Stimulated activated CD8-positive, alpha-beta memory T cell treated with anti-CD3 and anti-CD28 coated beads, Interleukin-12 subunit alpha, Interleukin-12 subunit beta, amount 100 ng/mL, for 24 hours (primary cell): ENCODE measurements around the gene MSTO1.
"Not testable (repeated sequence)": the region's sequence is repeated elsewhere in the genome, so short reads cannot be mapped to it uniquely, and the experiment has no call there.

ENCODE experiments used
- DNase-seq: peaks from one replicate; pipeline ENCODE4 v3.0.0-alpha.2; 2020; ENCODE audit errors: extremely low read depth

MSTO1 gene

DNA sequence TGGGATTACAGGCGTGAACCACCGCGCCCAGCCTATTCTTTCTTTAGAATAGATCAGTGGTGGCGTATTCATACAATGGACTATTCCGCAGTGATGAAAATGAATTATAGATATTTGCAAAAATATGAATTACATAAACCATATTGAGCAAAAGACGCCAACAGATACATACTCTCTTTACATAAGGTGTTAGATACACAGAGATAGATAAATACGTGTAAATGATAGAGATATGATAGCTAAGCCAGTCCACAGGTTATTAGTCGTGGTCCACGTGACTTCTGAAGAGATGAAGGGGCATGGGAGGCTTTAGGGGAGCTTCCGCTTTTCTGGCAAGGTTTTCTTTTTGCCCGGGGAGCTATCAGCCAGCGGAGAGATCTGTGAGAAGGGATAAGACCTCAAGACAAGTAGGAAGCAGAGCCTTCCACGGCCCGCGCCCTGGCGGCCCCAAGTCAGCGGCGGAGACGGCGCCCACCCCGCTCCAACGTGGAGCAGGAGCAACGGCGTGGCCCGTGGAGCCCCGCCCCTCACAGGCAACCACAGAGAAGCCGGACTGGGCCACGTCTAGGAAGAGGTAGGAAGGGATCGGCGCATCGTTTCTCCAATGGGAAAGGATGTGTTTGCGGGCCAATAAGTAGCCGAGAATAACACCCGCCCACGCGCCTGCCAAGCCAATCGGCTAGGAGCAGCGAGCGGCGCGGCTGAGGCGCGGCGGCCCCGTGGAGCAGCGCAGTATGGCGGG lies at the start of gene MSTO1:
MSTO1 (plus strand) TSS at position 704 of the 742 bp plus-strand sequence; CDS start at position 735, 31 bp downstream.
- peak; percentile 99 for DNase-seq

DNA sequence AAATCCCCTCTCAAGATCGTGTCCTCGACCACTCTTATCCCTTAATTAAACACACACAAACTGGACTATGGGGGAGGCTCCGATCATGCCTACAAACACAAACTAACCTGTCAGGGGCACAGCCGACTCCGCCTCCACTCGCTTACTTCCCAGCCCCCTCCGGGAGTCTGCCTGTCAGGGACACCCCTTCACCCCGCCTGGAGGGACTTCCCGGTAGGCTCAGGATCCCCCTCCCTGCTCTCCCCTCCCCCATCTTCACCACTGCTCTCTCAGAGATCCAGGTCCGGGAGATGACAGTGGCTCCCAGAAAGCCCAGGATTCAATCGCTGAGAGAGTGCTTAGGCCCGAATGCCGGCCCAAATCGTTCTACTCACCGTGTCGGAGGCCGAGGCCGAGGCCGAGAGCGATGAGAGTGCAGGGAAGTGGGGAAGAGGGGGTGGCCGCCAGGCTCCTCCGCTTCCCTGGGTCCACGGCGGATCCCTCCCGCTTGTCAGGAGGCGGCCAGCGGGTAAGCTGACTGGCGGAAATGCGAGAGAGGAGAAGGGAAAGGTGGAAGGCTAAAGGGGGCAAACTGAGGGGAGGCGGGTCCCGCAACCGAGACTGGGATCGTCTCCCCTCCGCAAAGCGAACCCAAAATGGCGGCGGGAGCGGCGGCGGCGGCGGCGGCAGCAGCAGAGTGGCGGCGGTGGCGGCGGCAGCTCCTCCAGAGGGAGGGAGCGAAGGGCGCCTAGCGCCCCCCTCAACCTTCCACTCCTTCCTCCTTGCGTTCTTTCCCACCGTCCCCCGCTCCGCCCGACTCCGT lies 48.0 kb upstream of the MSTO1 start:
- peak; percentile 28 for DNase-seq

DNA sequence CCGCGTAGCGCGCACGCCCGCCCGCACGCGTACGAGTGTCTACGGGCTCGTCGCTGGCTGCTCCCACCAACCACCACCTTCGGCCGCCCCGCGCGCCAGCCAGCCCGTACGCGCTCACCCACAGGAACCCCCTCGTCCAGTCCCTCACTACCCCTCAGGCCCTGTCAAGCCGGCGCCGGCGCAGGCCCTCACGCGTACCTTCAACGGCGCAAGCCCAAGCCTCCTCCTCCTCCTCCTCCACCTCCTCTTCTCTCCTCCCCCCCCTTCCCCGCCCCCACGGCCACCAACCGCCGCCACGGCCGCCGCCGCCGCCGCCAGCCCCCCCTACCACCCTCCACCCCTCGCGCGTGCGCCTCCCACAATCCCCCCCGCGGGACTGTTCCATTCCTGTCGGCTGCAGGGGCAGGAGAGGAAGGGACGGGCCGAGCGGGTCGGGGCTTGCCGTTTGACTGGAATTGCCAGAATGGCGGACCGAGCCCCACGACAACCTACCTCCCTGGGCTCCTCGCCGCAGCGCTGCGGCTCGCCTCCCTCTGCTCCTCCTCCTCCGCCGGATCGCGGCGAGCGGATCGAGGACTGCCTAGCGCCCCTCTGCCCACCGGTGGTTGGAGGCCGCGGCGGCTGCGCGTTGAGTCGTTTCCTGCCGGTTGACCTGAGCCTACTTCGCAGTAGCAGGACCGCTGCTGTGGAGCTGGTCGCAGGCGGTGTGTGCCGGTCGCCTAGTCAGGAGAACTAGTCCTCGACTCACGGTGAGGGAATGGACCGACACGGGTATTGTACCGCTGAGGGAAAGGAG lies 47.2 kb upstream of the MSTO1 start, which contains the start of gene ASH1L:
ASH1L (minus strand) TSS at position 223 of the 796 bp plus-strand sequence. CDS start 41,284 bp downstream, outside the sequence.
- peak; percentile 90 for DNase-seq

DNA sequence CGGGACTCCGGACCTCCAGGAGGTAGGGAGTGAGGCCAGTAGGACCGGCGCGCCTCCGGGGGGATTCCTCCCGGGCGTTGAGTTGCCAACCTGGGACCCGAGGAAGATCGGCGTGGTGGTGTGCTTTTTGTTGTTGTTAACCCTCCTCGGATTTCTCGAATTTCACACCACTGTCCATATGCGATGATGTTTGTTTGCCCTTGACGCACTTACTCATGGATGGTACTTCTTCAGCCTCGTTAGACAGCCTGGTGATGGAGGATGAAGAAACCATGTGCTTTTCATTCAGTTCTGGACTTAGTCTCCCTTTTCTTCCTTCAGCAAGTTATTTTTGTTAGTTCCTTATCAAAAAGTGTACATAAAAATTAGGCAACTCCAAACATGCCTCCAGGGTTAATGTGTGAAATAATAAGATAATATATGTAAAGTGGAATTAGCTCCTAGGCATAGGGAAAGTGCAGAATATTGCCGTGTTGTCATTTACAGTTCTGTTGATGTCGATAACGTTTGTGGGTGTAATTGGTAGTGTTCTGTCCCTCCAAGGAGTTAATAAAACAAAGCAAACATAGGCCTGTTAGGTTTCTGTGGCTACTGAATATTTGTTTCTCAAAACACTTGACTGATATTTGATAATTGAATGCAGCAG lies 46.5 kb upstream of the MSTO1 start:
- not testable (repeated sequence) for DNase-seq

DNA sequence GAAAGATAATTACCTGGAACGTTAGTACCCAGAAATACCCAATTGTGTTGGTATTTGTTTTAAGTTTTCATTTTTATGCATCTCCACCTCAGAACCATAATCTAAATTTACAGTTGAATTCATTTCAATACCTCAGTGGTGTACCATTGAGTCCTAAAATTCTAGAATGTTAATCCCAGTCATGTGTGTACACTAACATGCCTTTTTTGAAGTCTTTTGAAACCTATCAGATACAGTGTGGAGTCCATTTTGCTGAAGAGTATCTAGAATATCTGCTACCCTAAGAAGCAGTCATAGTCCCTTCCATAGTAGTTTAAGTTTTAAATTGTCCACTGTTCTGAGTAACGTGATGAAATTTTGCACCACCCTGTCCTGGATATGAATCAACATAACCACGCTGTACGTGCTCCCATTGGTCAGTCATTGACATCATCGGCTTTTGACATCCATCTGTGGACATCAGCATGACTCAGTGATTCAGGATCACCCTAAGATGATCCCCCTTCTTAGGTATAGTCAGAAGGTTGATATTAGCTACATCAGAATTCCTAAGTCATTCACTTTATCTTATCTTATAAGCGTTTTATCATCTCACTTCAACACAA lies 39.9 kb upstream of the MSTO1 start:
- no peak for DNase-seq

DNA sequence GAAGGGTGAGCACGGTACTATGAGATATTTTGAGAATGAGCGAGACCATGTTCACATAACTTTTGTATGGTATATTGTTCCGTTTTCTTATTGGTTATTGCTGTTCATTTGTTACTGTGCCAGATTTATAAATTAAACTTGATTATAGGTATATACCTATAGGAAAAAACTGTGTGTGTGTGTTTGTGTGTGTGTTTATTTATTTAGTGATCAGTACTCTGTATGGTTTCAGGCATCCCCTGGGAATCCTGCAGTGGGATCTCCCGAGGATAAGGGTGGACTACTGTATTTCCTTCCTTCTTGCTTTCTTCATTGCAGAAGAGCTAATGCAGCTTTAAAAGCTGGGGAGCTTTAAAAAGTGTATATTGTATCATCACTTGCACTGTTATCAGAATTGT lies 39.4 kb upstream of the MSTO1 start:
- no peak for DNase-seq

DNA sequence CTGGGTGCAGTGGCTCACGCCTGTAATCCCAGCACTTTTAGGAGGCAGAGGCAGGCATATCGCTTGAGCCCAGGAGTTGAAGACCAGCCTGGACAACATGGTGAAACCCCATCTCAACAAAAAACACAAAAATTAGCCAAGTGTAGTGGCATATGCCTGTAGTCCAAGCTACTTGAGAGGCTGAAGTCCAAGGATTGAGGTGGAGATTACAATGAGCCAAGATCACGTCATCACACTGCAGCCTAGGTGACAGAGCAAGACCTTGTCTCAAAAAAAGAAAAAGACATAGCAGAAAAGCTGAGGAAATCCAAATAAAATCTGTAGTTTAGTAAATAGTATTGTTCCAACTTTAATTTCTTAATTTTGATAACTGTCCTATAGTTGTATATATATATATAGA lies 35.9 kb upstream of the MSTO1 start:
- no peak for DNase-seq

DNA sequence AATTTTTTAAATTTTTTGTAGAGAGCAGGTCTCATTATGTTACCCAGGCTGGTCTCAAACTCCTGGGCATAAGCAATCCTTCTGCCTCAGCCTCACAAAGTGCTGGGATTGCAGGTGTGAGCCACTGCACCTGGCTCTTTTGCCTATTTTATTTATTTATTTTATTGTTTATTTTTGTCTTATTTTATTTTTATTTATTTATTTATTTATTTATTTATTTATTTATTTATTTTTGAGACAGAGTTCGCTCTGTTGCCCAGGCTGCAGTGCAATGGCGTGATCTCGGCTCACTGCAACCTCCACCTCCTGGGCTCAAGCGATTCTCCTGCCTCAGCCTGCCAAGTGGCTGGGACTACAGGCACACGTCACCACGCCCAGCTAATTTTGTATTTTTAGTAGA lies 34.4 kb upstream of the MSTO1 start:
- not testable (repeated sequence) for DNase-seq

DNA sequence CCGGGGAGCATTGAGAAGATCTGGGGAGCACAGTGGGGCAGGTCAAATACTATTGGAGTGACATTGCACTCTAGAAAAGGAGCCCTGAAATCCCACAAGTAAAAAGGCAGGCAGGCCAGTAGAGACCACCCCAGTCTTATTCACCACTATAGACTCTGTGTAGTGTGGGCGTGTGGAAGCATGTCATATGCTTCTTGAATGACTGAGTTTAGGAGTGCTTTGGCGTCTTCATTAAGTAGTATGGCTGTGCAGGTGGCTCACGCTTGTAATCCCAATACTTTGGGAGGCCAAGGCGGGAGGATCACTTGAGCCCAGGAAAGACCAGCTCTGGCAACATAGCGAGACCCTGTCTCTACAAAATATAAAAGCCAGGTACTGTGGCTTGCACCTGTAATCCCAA lies 26.2 kb upstream of the MSTO1 start:
- DNase-seq: not testable (repeated sequence)

DNA sequence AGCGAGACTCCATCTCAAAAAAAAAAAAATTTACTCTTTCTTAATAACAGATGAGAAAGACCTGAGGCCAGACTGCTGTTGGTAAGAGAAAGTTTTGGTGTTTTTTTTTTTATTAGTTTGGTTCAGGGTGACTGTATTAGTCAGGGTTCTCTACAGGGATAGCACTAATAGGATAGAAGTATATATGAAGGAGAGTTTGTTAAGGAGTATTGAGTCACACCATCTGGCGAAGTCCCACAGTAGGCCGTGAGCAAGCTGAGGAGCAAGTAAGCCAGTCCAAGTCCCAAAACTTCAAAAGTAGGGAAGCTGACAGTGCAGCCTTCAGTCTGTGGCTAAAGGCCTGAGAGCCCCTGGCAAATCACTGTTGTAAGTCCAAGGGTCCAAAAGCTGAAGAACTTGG lies 20.7 kb upstream of the MSTO1 start:
- not testable (repeated sequence) for DNase-seq

DNA sequence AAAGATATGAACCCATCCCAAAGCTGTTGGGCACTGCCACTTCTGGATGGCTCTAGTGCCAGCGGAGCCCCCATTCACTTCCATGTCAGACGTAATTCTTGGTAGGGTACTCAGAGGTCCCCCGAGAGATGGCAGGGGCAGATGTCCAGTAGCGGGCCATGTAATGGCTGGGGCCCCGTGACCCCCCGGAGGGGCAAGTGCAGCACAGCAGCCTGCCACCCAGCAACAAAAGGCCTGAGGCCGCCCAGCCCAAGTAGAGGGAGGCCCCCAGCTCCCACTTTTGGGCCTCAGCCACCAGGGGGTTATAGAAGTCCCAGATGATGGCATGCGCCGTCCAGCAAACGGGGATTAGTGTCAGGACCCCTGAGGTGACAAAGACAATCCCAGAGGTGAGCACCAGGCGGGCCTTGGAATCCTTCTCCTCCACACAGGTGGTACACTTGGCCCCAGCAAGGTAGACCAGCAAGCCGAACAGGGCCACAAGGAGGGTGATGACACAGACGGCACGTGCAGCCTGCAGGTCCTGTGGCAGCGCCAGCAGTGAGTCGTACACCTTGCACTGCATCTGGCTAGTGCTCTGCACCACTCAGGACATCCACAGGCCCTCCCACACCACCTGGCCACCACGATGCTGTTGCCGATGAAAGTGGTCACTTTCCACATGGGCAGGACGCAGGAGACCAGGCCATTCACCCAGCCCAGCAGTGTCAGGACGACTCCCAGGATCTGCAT lies 19.3 kb upstream of the MSTO1 start:
- not testable (repeated sequence) for DNase-seq

DNA sequence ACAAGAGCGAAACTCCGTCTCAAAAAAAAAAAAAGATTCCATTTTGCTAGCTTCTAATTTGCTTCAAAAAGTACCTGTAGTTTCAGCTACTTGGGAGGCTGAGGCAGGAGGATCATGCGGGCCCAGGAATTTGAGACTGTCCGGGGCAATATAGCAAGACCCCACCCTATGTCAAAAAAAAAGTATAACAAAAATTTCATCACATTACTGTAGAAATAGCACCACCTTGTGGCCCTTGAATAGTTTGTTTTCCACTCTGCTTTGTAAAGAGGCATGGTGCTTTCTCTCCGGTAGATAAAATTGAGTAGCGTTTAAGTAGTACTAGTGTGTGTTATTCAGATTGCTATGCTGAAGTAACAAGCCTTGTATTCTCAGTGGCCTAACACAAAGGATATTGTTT lies 18.2 kb upstream of the MSTO1 start:
- DNase-seq: no peak

DNA sequence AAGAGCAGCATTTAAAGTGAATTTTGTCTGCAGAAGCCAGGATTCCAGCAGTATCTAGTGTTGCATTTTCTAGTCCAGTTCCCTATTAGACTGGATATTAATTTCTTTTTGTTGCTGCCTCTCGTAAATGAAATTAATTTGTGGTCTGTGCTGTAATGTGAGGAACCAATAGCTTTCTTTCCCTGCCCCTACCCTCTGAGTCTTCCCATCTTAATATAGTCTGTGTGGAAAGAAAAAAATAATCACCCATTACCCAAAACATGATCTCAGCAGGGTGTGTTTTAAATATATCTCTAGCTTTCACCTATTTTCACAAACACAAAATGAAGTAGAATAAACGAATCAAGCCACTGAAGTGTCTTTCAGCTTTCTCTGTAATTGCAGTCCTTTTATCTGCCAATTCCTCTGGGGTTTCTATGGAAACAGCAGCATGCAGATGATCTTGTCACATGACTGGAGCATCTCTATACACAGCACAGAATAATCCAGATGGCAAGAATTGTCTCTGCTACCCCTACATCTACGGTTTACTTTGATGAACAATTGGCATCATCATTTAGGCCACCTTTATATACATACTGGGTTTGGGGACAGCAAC lies 14.0 kb upstream of the MSTO1 start:
- DNase-seq: not testable (repeated sequence)

DNA sequence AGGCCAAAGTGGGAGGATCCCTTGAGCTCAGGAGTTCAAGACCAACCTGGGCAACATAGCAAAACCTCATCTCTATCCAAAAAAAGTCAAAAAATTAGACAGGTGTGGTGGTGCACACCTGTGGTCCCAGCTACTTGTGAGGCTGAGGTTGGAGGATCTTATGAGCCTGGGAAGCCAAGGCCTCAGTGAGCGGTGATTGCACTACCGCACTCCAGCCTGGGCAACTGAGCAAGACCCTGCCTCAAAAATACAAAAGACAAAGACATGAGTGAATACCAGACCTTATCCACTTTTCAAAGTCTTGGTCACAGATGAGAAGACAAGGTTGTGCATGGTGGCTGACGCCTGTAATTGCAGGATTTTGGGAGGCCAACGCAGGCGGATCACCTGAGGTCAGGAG lies 13.2 kb upstream of the MSTO1 start:
- DNase-seq: no peak

DNA sequence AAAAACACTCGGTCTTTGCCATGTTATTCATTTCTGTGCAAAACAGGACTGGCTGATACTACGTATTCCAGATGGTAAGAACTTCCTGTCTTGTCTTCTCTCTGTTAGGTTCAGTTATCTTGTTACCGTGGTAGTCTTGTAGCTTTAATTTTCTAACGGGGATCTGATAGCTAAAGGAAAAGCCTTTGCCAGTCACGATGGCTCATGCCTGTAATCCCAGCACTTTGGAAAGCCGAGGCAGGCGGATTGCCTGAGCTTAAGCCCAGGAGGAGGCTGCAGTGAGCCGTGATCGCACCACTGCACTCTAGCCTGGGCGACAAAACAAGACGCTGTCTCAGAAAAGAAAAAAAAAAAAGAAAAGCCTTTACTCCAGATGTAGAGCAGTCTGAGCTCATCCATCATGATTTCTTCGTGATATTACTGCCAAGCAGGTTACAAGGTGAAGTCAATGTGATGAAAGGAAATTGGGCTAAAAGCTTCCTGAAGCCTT lies 11.1 kb upstream of the MSTO1 start:
- DNase-seq: no peak

DNA sequence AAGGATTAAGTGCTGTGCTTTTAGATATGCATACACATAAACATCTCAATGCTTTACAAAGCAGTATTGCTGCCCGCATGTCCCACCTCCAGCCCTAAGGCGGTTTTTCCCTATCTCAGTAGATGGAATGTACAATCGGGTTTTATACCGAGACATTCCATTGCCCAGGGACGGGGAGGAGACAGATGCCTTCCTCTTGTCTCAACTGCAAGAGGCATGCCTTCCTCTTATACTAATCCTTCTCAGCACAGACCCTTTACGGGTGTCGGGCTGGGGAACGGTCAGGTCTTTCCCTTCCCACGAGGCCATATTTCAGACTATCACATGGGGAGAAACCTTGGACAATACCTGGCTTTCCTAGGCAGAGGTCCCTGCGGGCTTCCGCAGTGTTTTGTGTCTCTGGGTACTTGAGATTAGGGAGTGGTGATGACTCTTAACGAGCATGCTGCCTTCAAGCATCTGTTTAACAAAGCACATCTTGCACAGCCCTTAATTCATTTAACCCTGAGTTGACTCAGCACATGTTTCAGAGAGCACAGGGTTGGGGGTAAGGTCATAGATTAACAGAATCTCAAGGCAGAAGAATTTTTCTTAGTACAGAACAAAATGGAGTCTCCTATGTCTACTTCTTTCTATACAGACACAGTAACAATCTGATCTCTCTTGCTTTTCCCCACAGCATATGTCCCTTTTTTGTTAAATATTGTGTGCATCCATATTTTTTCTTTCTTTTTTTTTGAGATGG lies 10.0 kb upstream of the MSTO1 start:
- not testable (repeated sequence) for DNase-seq

DNA sequence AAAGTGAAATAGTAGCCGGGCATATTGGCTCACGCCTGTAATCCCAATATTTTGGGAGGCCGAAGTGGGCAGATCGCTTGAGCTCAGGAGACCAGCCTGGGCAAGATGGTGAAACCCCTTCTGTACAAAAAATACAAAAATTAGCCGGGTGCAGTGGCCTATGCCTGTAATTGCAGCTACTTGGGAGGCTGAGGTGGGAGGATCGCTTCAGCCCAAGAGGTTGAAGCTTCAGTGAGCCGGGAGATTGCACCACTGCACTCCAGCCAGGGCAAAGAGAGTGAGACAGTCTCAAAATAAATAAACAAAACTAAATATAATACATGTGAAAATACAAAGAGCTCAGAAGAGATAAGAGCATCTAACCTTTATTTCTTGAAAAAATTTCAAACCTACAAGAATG lies 2.3 kb upstream of the MSTO1 start:
- no peak for DNase-seq

DNA sequence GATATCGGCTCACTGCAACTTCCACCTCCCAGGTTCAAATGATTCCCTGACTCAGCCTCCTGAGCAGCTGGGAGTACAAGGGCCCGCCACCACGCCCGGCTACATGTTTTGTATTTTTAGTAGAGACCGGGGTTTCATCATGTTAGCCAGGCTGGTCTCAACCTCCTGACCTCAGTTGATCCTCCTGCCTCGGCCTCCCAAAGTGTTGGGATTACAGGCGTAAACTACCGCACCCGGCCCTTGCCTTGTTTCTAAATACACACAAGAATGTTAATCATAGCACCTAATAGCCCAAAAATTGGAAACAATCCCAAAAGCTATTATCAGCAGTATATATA lies 1.2 kb upstream of the MSTO1 start:
- DNase-seq: no peak

DNA sequence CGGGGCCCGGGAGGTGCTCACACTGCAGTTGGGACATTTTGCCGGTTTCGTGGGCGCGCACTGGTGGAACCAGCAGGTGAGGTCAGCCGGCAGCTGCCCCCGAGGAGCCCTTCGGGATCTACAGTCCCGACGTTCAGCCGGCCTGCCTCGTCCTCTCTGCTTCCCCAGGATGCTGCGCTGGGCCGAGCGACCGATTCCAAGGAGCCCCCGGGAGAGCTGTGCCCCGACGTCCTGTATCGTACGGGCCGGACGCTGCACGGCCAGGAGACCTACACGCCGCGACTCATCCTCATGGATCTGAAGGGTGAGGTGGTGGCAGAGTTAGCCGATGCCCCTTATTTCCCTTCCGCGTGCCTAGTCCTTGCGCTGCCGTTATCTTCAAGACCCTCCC lies 234 bp downstream of the MSTO1 start:
- not testable (repeated sequence) for DNase-seq
